Effector memory CD4-positive, alpha-beta T cell (primary cell): ENCODE measurements around the gene L3MBTL1.
A peak's percentile ranks its signal among the peaks of the same experiment; 100 is the strongest.

ENCODE experiments used
- DNase-seq, 3 donors: peaks; one replicate each; pipeline ENCODE4 v3.0.0-alpha.2; 2020
- H3K27ac ChIP-seq: 2 replicates; pipeline ENCODE4 v1.7.0; 2013; ENCODE audit warnings: mild to moderate bottlenecking, low read length, moderate library complexity; ENCODE audit not compliant: insufficient read depth, poor library complexity, severe bottlenecking
- H3K27me3 ChIP-seq: replicated peaks from 2 replicates; pipeline ENCODE4 v1.7.0; 2013; ENCODE audit warnings: mild to moderate bottlenecking, low read length; ENCODE audit not compliant: insufficient read depth, control insufficient read depth, poor library complexity, severe bottlenecking
- H3K36me3 ChIP-seq: 2 replicates; pipeline ENCODE4 v1.7.0; 2013; ENCODE audit warnings: mild to moderate bottlenecking, low read length, moderate library complexity; ENCODE audit not compliant: control insufficient read depth, insufficient read depth
- H3K4me1 ChIP-seq: 2 replicates; pipeline ENCODE4 v1.7.0; 2013; ENCODE audit warnings: low read length, mild to moderate bottlenecking; ENCODE audit not compliant: control insufficient read depth, insufficient read depth, poor library complexity, severe bottlenecking
- H3K4me3 ChIP-seq: 2 replicates; pipeline ENCODE4 v1.7.0; 2013; ENCODE audit warnings: low read length, low read depth, mild to moderate bottlenecking; ENCODE audit not compliant: insufficient read depth, poor library complexity, severe bottlenecking
- H3K9me3 ChIP-seq: 2 replicates; pipeline ENCODE4 v1.7.0; 2013; ENCODE audit warnings: mild to moderate bottlenecking, low read length, moderate library complexity; ENCODE audit not compliant: control insufficient read depth

Gene L3MBTL1

GRCh38 chr20:43534016-43534415, 26.5 kb downstream of the L3MBTL1 start:
- Histone ChIP-seq H3K36me3 (no peaks in the 10 kb centered on the region), H3K4me3 (no peak overlapping the region), H3K4me1 (no peaks in the 10 kb centered on the region), H3K27ac (no peak overlapping the region), H3K9me3 (no peaks in the 10 kb centered on the region), H3K27me3 (no peaks in the 10 kb centered on the region)
- no peak for DNase-seq

GRCh38 chr20:43534791-43535350, 27.4 kb downstream of the L3MBTL1 start:
- Histone ChIP-seq H3K4me1 (no peaks in the 10 kb centered on the region), H3K27ac (no peak overlapping the region), H3K27me3 (no peaks in the 10 kb centered on the region), H3K36me3 (no peaks in the 10 kb centered on the region), H3K9me3 (no peaks in the 10 kb centered on the region), H3K4me3 (no peak overlapping the region)
- no peak for DNase-seq

GRCh38 chr20:43535370-43536004, 28.0 kb downstream of the L3MBTL1 start:
- H3K27me3 ChIP-seq, result no peaks in the 10 kb centered on the region
- H3K36me3 ChIP-seq, result no peaks in the 10 kb centered on the region
- H3K9me3 ChIP-seq, result no peaks in the 10 kb centered on the region
- no peaks in the 10 kb centered on the region for H3K4me1 ChIP-seq
- no peak overlapping the region for H3K4me3 ChIP-seq
- DNase-seq, result no peak
- no peak overlapping the region for H3K27ac ChIP-seq

- no peak for DNase-seq
- no peaks in the 10 kb centered on the region for H3K9me3 ChIP-seq
- no peak overlapping the region for H3K4me3 ChIP-seq
- H3K4me1 ChIP-seq, result no peaks in the 10 kb centered on the region
- no peaks in the 10 kb centered on the region for H3K36me3 ChIP-seq
- H3K27me3 ChIP-seq, result no peaks in the 10 kb centered on the region
- no peak overlapping the region for H3K27ac ChIP-seq
These were observed 28.7 kb downstream of the L3MBTL1 start for GRCh38 chr20:43536041-43536816.

- Histone ChIP-seq H3K27ac (no peak overlapping the region), H3K36me3 (no peaks in the 10 kb centered on the region), H3K4me3 (no peak overlapping the region), H3K27me3 (no peaks in the 10 kb centered on the region), H3K4me1 (no peaks in the 10 kb centered on the region), H3K9me3 (no peaks in the 10 kb centered on the region)
- DNase-seq, result no peak
These were observed 29.4 kb downstream of the L3MBTL1 start for GRCh38 chr20:43536817-43537440.

- DNase-seq, result peak in 1 of 3 donors; percentile 18
- Histone ChIP-seq H3K4me1 (no peaks in the 10 kb centered on the region), H3K36me3 (no peaks in the 10 kb centered on the region), H3K27ac (no peak overlapping the region), H3K4me3 (no peak overlapping the region), H3K9me3 (no peaks in the 10 kb centered on the region), H3K27me3 (no peaks in the 10 kb centered on the region)
These were observed 30.7 kb downstream of the L3MBTL1 start for GRCh38 chr20:43537921-43538877.

GRCh38 chr20:43538878-43539700, 31.6 kb downstream of the L3MBTL1 start:
- H3K4me1 ChIP-seq, result no peaks in the 10 kb centered on the region
- H3K27ac ChIP-seq, result no peak overlapping the region
- no peak for DNase-seq
- no peak overlapping the region for H3K4me3 ChIP-seq
- H3K27me3 ChIP-seq, result no peaks in the 10 kb centered on the region
- no peaks in the 10 kb centered on the region for H3K36me3 ChIP-seq
- no peaks in the 10 kb centered on the region for H3K9me3 ChIP-seq

- Histone ChIP-seq H3K4me3 (no peak overlapping the region), H3K9me3 (no peaks in the 10 kb centered on the region), H3K4me1 (no peaks in the 10 kb centered on the region), H3K27ac (no peak overlapping the region), H3K36me3 (no peaks in the 10 kb centered on the region), H3K27me3 (no peaks in the 10 kb centered on the region)
- DNase-seq, result no peak
These were observed 32.6 kb downstream of the L3MBTL1 start for GRCh38 chr20:43539975-43540672.
